Calu3 (cell line): ENCODE results near the gene ADI1. TPM values are rescaled to one million over a fixed set of nuclear protein-coding genes. Genes with fewer than 3 reads are reported as not detected.
A peak's percentile ranks its signal among the peaks of the same experiment; 100 is the strongest.

Experiments used
- Bru-seq: library from RNA; stranded (reverse); fragments of 400-500 nt; gene quantifications from one replicate; lab custom pipeline; 2021; lab: Mats Ljungman, UMichigan
- BruChase-seq, 2 experiments: library from RNA; stranded (reverse); fragments of 400-500 nt; gene quantifications; one replicate each; lab custom pipeline; 2021; lab: Mats Ljungman, UMichigan
- BruUV-seq: library from RNA; stranded (reverse); fragments of 400-500 nt; replicated peaks from 2 replicates; lab custom pipeline; 2021; lab: Mats Ljungman, UMichigan
- CTCF ChIA-PET: fragments of 300-600 bp; sonication (Branson Sonifier 250); formaldehyde crosslinking; loops from one replicate; lab custom pipeline; 2022; ENCODE audit warnings: antibody characterized with exemption; lab: Charles Lee
- DNase-seq: peaks from one replicate; pipeline ENCODE4 v3.0.0; 2022
- H3K27ac Mint-ChIP-seq: one replicate; pipeline ENCODE4 v1.8.0; 2022; ENCODE audit warnings: mixed read lengths; ENCODE audit not compliant: unreplicated experiment
- H3K27me3 Mint-ChIP-seq: one replicate; pipeline ENCODE4 v1.8.0; 2022; ENCODE audit warnings: mixed read lengths; ENCODE audit not compliant: unreplicated experiment
- H3K36me3 Mint-ChIP-seq: one replicate; pipeline ENCODE4 v1.8.0; 2022; ENCODE audit warnings: mild to moderate bottlenecking, moderate library complexity, mixed read lengths; ENCODE audit not compliant: insufficient read depth, unreplicated experiment
- H3K4me1 Mint-ChIP-seq: one replicate; pipeline ENCODE4 v1.8.0; 2022; ENCODE audit warnings: mild to moderate bottlenecking, low read depth, mixed read lengths; ENCODE audit not compliant: unreplicated experiment
- H3K4me3 Mint-ChIP-seq: one replicate; pipeline ENCODE4 v1.8.0; 2022; ENCODE audit warnings: mild to moderate bottlenecking, low read depth, moderate library complexity, mixed read lengths; ENCODE audit not compliant: unreplicated experiment
- H3K9me3 Mint-ChIP-seq: one replicate; pipeline ENCODE4 v1.8.0; 2022; ENCODE audit warnings: low read depth, mixed read lengths; ENCODE audit not compliant: unreplicated experiment
- intact Hi-C: fragments of 100-400 bp; cut with micrococcal nuclease; formaldehyde crosslinking; loops from one replicate; pipeline ENCODE4 v1.10.0; 2022; ENCODE audit not compliant: unreplicated experiment
- long read RNA-seq: library from polyadenylated mRNA; stranded (forward); transcript quantifications from one replicate; pipeline ENCODE4 v2.0.0, GENCODE V29; 2022
- total RNA-seq: library from RNA; stranded (reverse); gene quantifications from 2 replicates; pipeline ENCODE4 v1.2.3, GENCODE V29; 2022
- TF ChIP-seq, protein P1 (sequence below): fragments of 200-600 bp; IDR thresholded peaks from one replicate; pipeline ENCODE4 v1.8.0; 2022; ENCODE audit warnings: antibody characterized with exemption; ENCODE audit not compliant: unreplicated experiment

ADI1 gene
- total RNA-seq, result 30.1 and 32.6 TPM in 2 replicates
- percentile 66 among the genes with signal in this experiment for Bru-seq, nascent RNA
- BruChase-seq, experiment 1, labeled RNA remaining after a 6-hour chase, result percentile 78 among the genes with signal in this experiment
- BruChase-seq, experiment 2, labeled RNA remaining after a 2-hour chase, result percentile 66 among the genes with signal in this experiment
- long read RNA-seq, transcript ADI1-201 (4 exons, 2,391 nt), result major isoform, 70 of 76 reads
- long read RNA-seq, partial matches to known transcripts, result 1 of 76 reads
- long read RNA-seq, other reads (novel, unspliced or antisense), result 5 of 76 reads

DNA sequence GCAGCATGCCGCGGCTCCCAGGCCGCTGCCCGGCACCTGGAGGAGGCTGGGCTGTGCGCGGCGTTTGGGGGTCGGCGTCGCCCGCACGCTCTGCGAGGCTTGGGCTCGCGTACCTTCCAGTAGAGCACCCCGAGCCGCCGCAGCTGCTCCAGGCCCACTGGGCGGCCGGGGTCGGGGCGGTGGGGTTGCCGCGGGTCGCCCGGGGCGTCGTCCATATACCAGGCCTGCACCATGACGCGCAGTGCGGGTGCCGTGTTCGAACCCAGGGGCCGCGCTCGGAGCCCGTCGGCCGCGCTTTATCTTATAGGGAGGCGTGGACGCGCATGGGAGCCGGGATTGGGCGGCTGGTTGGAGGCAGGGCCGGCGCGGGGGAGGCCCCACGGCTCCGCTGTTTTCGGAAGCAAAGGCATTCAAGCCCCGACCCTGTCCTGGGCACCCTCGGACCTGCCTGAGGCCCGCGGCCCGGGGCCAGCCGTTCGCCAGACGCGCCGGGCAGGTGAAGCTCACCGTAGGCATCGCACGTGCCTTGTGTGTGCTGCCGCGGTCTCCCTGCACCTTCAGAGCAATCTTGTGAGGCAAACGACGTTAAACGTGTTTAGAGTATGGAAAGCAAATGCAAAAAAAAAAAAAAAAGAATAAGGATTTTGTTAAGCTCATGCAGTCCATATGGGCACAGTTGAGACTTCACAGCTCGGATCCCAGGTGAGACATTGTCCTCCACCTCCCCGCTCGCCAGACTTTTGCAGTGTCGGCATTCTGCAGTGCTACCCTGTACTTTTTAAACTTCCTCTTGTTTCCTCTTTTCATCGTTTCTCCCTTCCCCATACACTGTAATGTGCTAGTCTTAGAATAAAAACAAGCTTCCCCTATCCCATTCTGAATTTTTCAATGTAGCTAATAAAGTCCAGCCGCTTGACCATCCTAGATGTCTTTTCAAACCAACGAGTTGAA is at the start of gene ADI1:
TSS of gene ADI1 (minus strand) at position 277 of the 951 bp plus-strand sequence. CDS start at position 233, 44 bp downstream.
- DNase-seq, result peak; percentile 82
- H3K36me3 Mint-ChIP-seq, result peaks cover 23% of the 10 kb centered on the region
- peak within 1 kb of the TSS; percentile 82 for H3K27ac Mint-ChIP-seq
- H3K4me1 Mint-ChIP-seq, result peaks cover 50% of the 10 kb centered on the region
- BruUV-seq, result TSS peak; percentile 57
- H3K27me3 Mint-ChIP-seq, result no peaks in the 10 kb centered on the region
- CTCF ChIA-PET, result interaction anchor here (0.6 to 0.7 kb wide), 2 partner anchors 14 to 131 kb away, joined by 3 to 4 read pairs; no protein-coding TSS in a partner anchor
- no peaks in the 10 kb centered on the region for H3K9me3 Mint-ChIP-seq
- TF ChIP-seq, protein P1, sequence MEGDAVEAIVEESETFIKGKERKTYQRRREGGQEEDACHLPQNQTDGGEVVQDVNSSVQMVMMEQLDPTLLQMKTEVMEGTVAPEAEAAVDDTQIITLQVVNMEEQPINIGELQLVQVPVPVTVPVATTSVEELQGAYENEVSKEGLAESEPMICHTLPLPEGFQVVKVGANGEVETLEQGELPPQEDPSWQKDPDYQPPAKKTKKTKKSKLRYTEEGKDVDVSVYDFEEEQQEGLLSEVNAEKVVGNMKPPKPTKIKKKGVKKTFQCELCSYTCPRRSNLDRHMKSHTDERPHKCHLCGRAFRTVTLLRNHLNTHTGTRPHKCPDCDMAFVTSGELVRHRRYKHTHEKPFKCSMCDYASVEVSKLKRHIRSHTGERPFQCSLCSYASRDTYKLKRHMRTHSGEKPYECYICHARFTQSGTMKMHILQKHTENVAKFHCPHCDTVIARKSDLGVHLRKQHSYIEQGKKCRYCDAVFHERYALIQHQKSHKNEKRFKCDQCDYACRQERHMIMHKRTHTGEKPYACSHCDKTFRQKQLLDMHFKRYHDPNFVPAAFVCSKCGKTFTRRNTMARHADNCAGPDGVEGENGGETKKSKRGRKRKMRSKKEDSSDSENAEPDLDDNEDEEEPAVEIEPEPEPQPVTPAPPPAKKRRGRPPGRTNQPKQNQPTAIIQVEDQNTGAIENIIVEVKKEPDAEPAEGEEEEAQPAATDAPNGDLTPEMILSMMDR, result no peak
- peak within 1 kb of the TSS; percentile 77 for H3K4me3 Mint-ChIP-seq
- intact Hi-C loops, result no loop called here

- Mint-ChIP-seq H3K4me3 (no peak overlapping the region), H3K4me1 (no peaks in the 10 kb centered on the region), H3K27me3 (no peaks in the 10 kb centered on the region), H3K36me3 (no peaks in the 10 kb centered on the region), H3K9me3 (no peaks in the 10 kb centered on the region), H3K27ac (no peak overlapping the region)
- intact Hi-C loops, result no loop called here
- CTCF ChIA-PET, result no interaction called here
- no TSS peak for BruUV-seq
- DNase-seq, result no peak
- TF ChIP-seq, protein P1, result no peak
Measured at GRCh38 chr2:3566806-3567205, 47.5 kb upstream of the ADI1 start.

DNA sequence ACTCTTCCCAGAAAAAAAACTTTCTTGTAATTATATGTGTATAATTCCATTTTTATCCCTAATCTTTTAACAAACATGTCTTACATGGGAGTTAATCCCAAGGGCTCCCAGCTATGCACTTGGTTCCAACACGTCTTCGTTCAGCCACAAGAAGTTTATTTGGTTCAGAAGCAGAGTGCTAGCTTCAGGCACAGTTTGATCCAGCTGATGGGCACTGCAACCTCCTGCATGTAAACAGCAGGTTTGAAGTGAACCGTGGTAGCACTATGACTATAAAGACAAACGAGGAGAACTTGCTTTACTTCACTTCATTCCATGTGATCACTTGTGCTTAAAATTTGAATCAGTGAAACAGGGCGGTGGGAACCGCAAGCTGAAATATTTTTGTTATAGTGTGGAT is 45.8 kb upstream of the ADI1 start:
- peaks cover 7% of the 10 kb centered on the region for H3K4me1 Mint-ChIP-seq
- intact Hi-C loops, result no loop called here

GRCh38 chr2:3563521-3563976 is 44.2 kb upstream of the ADI1 start:
- Mint-ChIP-seq H3K36me3 (peaks cover 17% of the 10 kb centered on the region), H3K9me3 (no peaks in the 10 kb centered on the region), H3K27ac (no peak overlapping the region), H3K4me1 (peaks cover 9% of the 10 kb centered on the region), H3K27me3 (no peaks in the 10 kb centered on the region), H3K4me3 (no peak overlapping the region)
- intact Hi-C loops, result no loop called here
- CTCF ChIA-PET, result no interaction called here
- TF ChIP-seq, protein P1, result no peak
- DNase-seq, result no peak
- BruUV-seq, result no TSS peak

More for the DNA sequence above, 45.8 kb upstream of the ADI1 start:
- CTCF ChIA-PET, result interaction anchor here (0.6 kb wide), 1 partner anchor 190 kb away, joined by 3 read pairs; no protein-coding TSS in a partner anchor
- no peaks in the 10 kb centered on the region for H3K27me3 Mint-ChIP-seq
- BruUV-seq, result no TSS peak
- no peak overlapping the region for H3K27ac Mint-ChIP-seq
- TF ChIP-seq, protein P1, result no peak
- no peaks in the 10 kb centered on the region for H3K9me3 Mint-ChIP-seq
- H3K36me3 Mint-ChIP-seq, result peaks cover 6% of the 10 kb centered on the region
- H3K4me3 Mint-ChIP-seq, result no peak overlapping the region
- no peak for DNase-seq
